Psoas muscle (tissue), 8 donors: Measurements from ENCODE around the gene GANC. TPM values are rescaled to one million over a fixed set of nuclear protein-coding genes. Genes with fewer than 3 reads are reported as not detected.
"Not testable (repeated sequence)": the region's sequence is repeated elsewhere in the genome, so short reads cannot be mapped to it uniquely, and the experiment has no call there.

Experiments
- ATAC-seq, 4 donors: fragments of 200-7000 bp; cut with Tn5 transposase; one replicate each; pipeline ENCODE4 v1.9.1; 2020; ENCODE audit warnings: moderate library complexity in 3 of 4, mild to moderate bottlenecking in 2 of 4
- DNase-seq, 2 donors: peaks; one replicate each; pipeline ENCODE4 v3.0.0-alpha.2; 2020
- H3K27ac ChIP-seq: fragments of 200-600 bp; one replicate; pipeline ENCODE4 v1.8.0; 2022
- H3K27me3 ChIP-seq, 3 donors: fragments of 200-600 bp in 1 of 3; one replicate each; pipeline versions ENCODE4 v1.6.1 to v1.8.0; 2013 to 2022; ENCODE audit warnings: low read length in 2 of 3, mild to moderate bottlenecking in 2 of 3, moderate library complexity in 1 of 3; ENCODE audit not compliant: insufficient read depth in 3 of 3
- H3K36me3 ChIP-seq, 2 donors: fragments of 200-600 bp in 1 of 2; one replicate each; pipeline versions ENCODE4 v1.6.1 to v1.8.0; 2013 to 2022; ENCODE audit warnings: low read depth in 1 of 2, mild to moderate bottlenecking in 1 of 2, moderate library complexity in 1 of 2; ENCODE audit not compliant: insufficient read depth in 1 of 2
- H3K4me1 ChIP-seq: fragments of 200-600 bp; one replicate; pipeline ENCODE4 v1.8.0; 2022
- H3K4me3 ChIP-seq: fragments of 200-600 bp; one replicate; pipeline ENCODE4 v1.8.0; 2022; ENCODE audit warnings: mild to moderate bottlenecking
- H3K9me3 ChIP-seq: fragments of 200-600 bp; one replicate; pipeline ENCODE4 v1.8.0; 2022
- CTCF ChIP-seq: fragments of 200-600 bp; IDR thresholded peaks from one replicate; pipeline ENCODE4 v1.8.0; 2022; ENCODE audit warnings: antibody characterized with exemption
- WGBS, 3 donors: extraction: QIAGEN DNeasy Blood & Tissue Kit; methylation state at CpG; one replicate each; pipeline versions ENCODE4 v1.1.6 to v1.1.7; 2013; 5-methylcytosine and 5-hydroxymethylcytosine counted together
- intact Hi-C, 2 donors: fragments of 100-400 bp; cut with DNase I; formaldehyde crosslinking; loops; one replicate each; pipeline versions ENCODE4 v1.11.0 to v1.14.2; 2022
- polyA plus RNA-seq, 3 donors: library from polyadenylated mRNA; stranded (reverse); fragments of 200-250 nt; gene quantifications; one replicate each; pipeline ENCODE4 v1.2.3, GENCODE V29; 2013
- total RNA-seq, 4 donors: library from RNA; stranded (reverse); fragmentation: NEBNext Ultra II Directional in 2 of 4; extraction: Animal tissue kit (Norgen Biotek cat#: 25700) in 2 of 4; gene quantifications; one replicate each; pipeline versions ENCODE4 v1.2.1 to v1.2.4, GENCODE V29; 2021 to 2023
- donor health status: healthy with polysubstance abuse.
- donor health status: DM: no; HTN: no; CAD: no; lungs with moderate emphysema.
- donor health status: Bipolar disorder and iron deficiency.
- donor health status: healthy.
- donor health status: DM: yes; HTN: yes; CAD: no.
- donor health status: DM: no; HTN: no; CAD: no.
- donor health status: DM: no; HTN: no; CAD: no.
- donor health status: DM: yes; HTN: yes; CAD: no.

Gene GANC
- total and polyA plus RNA-seq, 7 donors = 4.9 to 37.7 (median 20.3) TPM

DNA sequence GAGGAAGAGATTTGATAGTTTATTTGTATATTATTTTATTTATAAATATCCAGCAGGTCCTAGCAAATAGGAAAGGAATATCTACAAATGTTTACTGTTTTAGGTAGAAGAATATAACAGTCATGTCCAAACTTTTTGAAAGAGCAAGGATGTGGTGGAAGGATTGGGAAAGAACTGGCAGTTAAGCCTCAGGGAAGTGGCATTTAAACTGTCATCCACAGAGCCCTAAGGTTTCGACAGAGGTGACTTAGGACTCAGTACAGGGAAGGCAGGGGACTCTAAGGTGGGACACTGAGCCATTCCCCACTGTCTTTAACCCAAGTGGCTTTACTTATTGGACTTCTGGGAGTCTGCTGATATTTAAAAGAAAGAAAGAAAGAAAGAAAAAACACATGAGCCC lies 12.0 kb downstream of the GANC start:
- Histone ChIP-seq H3K4me1 (peaks cover 14% of the 10 kb centered on the region), H3K27me3 (no peaks in the 10 kb centered on the region), H3K4me3 (no peak overlapping the region), H3K27ac (no peak overlapping the region), H3K9me3 (no peaks in the 10 kb centered on the region), H3K36me3 (peaks cover 5 to 100% of the 10 kb centered on the region in 2 donors)
- 95 to 100% (median 96%) methylated on average over 1 of the region's 1 CpG for WGBS, 3 donors
- intact Hi-C loops = no loop called here
- TF ChIP-seq CTCF = no peak
- DNase-seq (no peak), ATAC-seq (no peak)

DNA sequence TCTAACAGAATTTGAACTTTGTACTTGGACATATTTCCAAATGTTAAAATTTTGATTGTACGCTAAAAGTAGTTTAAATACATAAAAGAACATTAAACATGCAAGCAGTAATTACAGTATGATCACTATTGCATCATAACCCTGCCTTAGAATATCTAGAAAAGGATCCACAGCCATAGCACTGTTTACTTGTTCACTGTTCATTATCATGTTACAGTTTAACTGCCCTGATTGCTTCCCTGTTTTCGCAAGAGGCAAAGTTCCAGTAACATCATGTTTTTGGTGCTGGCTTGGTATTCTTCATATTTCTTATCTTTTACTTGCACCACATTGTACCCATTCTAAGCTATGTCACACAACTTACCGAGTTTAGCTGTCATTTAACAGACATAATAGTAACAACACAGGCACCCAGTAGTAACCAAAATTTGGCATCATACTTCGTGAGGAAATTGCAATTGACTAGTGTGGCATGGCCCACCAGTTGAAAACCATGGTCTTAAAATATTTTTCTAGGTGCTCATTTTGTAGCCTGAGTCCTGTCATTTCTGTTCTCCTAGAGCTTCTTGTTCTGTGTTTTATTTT lies 13.5 kb downstream of the GANC start:
- TF ChIP-seq CTCF = no peak
- DNase-seq = no peak
- 81 to 92% (median 89%) methylated on average over 4 of the region's 4 CpGs for WGBS, 3 donors
- peaks cover 5 to 100% of the 10 kb centered on the region in 2 donors for H3K36me3 ChIP-seq
- intact Hi-C loops = no loop called here
- ATAC-seq = no peak
- H3K4me1 ChIP-seq = peaks cover 14% of the 10 kb centered on the region
- no peaks in the 10 kb centered on the region for H3K27me3 ChIP-seq
- H3K9me3 ChIP-seq = no peaks in the 10 kb centered on the region
- no peak overlapping the region for H3K4me3 ChIP-seq
- no peak overlapping the region for H3K27ac ChIP-seq

GRCh38 chr15:42287931-42288330 lies 14.9 kb downstream of the GANC start:
- H3K36me3 ChIP-seq = peaks cover 8 to 100% of the 10 kb centered on the region in 2 donors

GRCh38 chr15:42289166-42289565 lies 16.2 kb downstream of the GANC start:
- DNase-seq (no peak), ATAC-seq (no peak)
- intact Hi-C loops = no loop called here
- TF ChIP-seq CTCF = no peak
- H3K36me3 ChIP-seq = peaks cover 3 to 100% of the 10 kb centered on the region in 2 donors
- WGBS, 3 donors = 99 to 100% (median 100%) methylated on average over 1 of the region's 1 CpG
- H3K27ac ChIP-seq = no peak overlapping the region
- peaks cover 9% of the 10 kb centered on the region for H3K4me1 ChIP-seq
- no peaks in the 10 kb centered on the region for H3K9me3 ChIP-seq
- H3K4me3 ChIP-seq = no peak overlapping the region
- no peaks in the 10 kb centered on the region for H3K27me3 ChIP-seq

More at GRCh38 chr15:42287931-42288330, 14.9 kb downstream of the GANC start:
- intact Hi-C loops = no loop called here
- peaks cover 9% of the 10 kb centered on the region for H3K4me1 ChIP-seq
- H3K27ac ChIP-seq = no peak overlapping the region
- DNase-seq (no peak), ATAC-seq (no peak)
- TF ChIP-seq CTCF = no peak
- no peaks in the 10 kb centered on the region for H3K9me3 ChIP-seq
- WGBS, 3 donors = 96 to 98% (median 96%) methylated on average over 4 of the region's 4 CpGs
- H3K4me3 ChIP-seq = no peak overlapping the region
- no peaks in the 10 kb centered on the region for H3K27me3 ChIP-seq

- WGBS, 3 donors = 72 to 97% (median 94%) methylated on average over 4 of the region's 4 CpGs
- not testable (repeated sequence) for DNase-seq
These were observed 28.0 kb downstream of the GANC start for GRCh38 chr15:42301004-42301403.

More at GRCh38 chr15:42301004-42301403, 28.0 kb downstream of the GANC start:
- H3K9me3 ChIP-seq, H3K4me1 ChIP-seq, H3K27me3 ChIP-seq, H3K4me3 ChIP-seq, ATAC-seq, H3K27ac ChIP-seq, intact Hi-C loops: not testable (repeated sequence)
- peaks cover 0 to 48% of the 10 kb centered on the region in 2 donors for H3K36me3 ChIP-seq
